ENCODE measurements around the gene CDC27.
"Not testable (repeated sequence)": the region's sequence is repeated elsewhere in the genome, so short reads cannot be mapped to it uniquely, and the experiment has no call there.

The CDC27 gene

DNA sequence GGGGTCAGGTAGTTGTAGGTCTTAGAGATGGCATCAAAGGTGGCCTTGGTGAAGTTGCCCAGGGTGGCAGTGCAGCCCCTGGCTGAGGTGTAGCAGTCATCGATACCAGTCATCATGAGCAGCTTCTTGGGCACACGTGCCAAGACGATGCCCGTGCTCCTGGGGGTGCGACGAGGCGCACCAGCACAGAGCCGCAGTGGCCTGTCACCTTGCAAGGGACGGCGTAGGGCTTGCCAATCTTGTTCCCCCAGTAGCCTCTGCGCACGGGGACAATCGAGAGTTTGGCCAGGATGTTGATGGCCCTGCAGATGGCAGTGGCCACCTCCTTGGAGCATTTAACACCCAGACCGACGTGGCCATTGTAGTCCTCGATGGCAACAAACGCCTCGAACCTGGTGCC, 29.8 kb downstream of the CDC27 start:
- in situ Hi-C loops (cut with HindIII; ENCODE audit: low sequenced_read_pairs), result no loop called here

DNA sequence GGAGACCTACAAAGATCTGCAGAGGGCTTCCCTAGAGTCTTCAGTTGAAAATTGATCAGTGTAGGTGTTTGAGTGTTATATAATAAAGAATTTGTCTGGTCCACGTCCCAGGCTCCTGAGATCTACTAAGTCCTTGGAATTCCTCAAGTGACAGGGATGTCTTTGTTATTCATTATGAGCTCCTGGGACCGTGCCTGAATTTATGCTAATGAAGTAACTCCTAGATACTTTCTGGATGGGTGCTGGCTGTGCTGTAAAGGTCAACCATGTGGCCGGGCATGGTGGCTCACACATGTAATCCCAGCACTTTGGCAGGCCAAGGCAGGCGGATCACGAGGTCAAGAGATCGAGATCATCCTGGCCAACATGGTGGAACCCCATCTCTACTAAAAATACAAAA, 43.7 kb downstream of the CDC27 start:
- in situ Hi-C loops (cut with HindIII; ENCODE audit: low sequenced_read_pairs), result no loop called here

DNA sequence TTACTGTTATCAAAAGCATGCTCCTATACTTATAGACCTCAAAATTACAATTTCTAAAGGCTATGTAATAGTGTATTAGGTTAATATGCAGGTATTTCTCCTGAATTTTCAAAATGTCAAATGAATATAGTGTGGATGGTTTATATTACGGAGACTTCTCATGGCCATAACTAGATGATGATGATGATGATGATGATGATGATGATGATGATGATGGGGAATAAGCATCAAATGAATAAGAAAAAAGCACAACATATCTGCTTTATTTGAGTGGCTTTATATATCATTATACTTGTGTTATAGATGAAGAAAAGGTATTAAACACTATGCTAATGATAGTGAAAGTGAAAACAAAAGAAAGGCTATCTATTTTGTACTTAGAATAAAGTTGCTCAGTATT, 53.9 kb downstream of the CDC27 start:
- in situ Hi-C loops (cut with HindIII; ENCODE audit: low sequenced_read_pairs), result no loop called here

DNA sequence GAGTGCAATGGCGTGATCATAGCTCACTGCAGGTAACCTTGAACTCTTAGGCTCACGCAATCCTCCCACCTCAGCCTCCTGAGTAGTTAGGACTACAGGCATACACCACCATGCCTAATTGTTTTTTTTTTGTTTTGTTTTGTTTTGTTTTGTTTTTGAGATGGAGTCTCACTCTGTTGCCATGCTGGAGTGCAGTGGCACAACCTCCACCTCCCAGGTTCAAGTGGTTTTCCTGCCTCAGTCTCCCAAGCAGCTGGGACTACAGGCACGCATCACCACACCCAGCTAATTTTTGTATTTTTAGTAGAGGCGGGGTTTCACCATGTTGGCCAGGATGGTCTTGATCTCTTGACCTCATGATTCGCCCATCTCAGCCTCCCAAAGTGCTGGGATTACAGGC, 54.7 kb downstream of the CDC27 start:
- in situ Hi-C loops (cut with HindIII; ENCODE audit: low sequenced_read_pairs), result not testable (repeated sequence)

DNA sequence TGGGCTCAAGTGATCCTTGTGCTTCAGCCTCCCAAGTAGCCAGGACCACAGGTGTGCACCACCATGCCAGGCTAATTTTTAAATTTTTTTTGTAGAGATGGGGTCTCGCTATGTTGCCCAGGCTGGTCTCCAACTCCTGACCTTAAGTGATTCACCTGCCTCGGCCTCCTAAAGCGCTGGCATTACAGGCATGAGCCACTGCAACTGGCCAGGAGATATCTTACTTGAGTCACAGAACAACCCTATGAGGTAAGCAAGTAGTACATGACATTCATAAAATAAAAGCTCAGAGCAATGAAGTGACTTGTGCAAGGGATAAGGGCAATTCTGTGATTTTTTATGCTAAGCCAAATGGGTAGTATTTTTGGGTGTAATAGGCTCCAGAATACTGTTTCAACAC, 57.3 kb downstream of the CDC27 start:
- in situ Hi-C loops (cut with HindIII; ENCODE audit: low sequenced_read_pairs), result no loop called here

DNA sequence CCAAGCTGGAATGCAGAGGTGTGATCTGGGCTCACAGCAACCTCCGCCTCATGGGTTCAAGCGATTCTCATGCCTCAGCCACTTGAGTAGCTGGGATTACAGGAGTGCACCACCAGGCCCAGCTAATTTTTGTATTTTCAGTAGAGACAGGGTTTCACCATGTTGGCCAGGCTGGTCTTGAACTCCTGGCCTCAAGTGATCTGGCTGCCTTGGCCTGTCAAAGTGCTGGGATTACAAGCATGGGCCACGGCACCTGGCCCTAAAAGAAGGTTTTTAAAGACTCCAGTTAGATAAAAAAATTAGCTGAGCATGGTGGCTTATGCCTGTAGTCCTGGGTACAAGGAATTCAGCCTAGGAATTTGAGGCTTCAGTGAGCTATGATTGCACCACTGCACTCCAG, 62.3 kb downstream of the CDC27 start:
- in situ Hi-C loops (cut with HindIII; ENCODE audit: low sequenced_read_pairs), result loop anchor here (5.0 kb wide), 1 partner anchor 40 kb away; no protein-coding TSS in a partner anchor

DNA sequence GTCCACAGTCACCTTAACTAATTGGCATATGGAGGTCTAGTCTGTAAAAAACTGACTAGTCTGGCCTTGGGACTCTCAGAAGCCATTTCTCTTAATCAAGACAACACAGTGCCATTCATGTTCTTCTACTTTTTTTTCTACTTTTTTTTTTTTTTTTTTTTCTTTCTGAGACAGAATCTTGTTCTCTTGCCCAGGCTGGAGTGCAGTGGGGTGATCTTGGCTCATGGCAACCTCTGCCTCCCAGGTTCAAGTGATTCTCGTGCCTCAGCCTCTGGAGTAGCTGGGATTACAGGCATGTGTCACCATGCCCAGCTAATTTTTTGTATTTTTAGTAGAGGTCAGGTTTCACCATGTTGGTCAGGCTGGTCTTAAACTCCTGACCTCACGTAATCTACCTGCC, 65.8 kb downstream of the CDC27 start:
- in situ Hi-C loops (cut with HindIII; ENCODE audit: low sequenced_read_pairs), result not testable (repeated sequence)

DNA sequence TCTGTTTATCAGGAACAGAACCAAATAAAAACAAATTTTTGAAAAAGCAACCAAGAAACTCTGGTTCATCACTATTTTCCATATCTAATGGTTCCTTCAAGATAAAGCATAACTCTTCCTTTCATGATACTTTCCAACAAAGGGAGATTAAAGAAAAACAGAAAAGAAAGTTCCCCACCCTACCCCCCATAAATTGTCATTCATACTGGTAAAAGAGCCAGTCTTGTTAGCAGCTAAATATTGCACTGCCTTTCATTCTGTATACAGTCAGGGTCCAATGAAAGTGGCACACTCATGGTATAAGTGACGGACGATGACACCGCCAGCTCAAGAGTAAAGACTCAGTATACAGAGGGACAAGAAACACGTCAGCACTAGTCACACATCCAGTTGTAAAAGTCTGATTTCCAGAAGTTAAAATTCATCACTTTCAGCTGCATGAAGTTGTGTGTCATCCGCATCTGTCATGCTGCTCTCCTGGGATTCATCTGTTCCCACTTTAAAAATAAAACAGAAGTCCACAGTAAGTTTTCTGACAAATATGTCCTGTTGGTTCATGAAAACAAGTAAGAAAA, 68.5 kb downstream of the CDC27 start:
- in situ Hi-C loops (cut with HindIII; ENCODE audit: low sequenced_read_pairs), result no loop called here

DNA sequence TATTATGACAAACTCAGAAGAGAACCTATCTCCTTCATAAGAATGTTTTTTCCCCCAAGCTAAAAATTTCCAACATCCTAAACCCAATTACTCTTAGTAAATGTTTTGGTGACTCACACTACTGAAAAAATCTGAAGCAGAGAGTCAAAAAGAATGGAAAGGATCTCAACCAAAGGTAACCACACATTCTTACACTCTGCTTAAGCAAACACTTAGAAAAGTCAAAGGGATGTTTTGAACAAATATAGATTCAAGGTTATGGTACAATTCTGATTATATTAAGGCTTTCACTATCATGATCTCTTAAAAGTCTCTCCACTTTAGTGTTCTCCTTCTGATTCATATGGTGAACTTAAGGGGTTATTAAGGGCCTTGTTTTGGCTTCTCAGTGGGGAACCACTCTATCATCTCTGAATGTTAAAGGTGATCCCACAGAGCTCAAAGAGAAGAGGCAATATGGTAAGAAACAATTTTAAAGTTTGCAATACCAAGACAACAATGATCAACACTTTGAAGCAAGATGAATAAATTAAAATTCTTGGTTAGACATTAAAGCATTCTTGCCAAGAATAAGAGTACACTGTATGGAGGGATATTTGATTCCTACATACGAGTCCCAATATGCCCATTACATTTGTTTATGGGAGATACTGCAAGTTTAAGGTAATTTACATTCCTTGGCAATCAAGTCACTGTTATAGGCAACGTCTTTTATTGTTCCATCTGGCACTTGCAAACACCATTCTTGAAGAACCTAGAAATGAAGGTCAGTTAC, 69.2 kb downstream of the CDC27 start:
- in situ Hi-C loops (cut with HindIII; ENCODE audit: low sequenced_read_pairs), result no loop called here

DNA sequence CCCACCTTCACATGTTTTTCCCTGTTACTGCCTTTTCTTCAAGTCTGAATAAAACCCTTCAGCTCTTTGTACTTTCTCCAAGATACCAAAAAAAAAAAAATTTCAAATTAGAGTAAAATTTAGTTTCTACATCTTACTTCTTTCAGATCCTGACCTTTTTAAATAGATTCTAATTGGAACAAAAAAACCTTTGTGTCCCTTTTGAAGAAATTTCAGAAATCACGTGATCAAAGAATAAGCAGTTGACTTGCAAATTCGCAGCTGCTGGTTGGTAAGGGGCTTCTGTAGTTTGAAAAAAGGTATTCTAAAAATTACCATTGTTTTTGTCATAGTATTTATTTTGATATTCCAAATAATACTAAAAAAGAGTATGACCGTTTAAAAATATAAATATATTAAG, 71.7 kb downstream of the CDC27 start:
- in situ Hi-C loops (cut with HindIII; ENCODE audit: low sequenced_read_pairs), result no loop called here

DNA sequence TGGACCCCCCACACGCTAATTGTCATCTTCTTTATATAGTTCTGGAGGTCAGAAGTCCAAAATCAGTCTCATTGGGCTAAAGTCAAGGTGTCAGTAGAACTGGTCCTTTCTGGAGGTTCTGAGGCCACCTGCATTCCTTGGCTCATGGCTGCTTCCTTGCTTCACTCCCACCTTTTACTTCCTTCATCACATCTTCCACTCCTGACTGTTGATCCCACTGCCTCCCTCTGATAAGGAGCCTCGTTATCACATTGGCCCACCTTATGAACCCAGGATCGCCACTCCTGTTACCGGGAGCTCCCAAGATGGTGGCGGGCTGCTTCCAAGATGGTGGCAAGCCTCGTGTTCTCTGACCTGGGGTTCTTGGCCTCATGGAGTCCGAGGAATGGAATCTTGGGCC, 83.0 kb downstream of the CDC27 start:
- in situ Hi-C loops (cut with HindIII; ENCODE audit: low sequenced_read_pairs), result no loop called here

DNA sequence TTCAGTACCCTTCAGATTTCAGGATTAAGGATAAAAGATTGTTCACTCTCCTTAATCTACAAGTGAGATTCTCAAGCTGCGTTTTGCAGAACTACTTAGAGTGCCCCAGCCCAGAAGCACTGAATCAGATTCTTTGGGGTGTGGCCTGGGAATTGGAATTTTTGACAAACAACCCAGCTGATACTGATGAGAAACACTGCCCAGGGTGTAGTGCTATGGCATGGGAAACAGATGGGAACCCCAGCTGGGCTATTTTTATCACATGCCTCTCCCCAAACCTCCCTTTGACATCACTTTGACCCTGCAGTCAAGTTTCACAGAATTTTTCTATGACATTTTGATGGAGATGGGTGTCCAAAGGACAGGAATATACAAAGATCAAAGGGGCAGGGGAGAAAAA, 83.8 kb downstream of the CDC27 start:
- in situ Hi-C loops (cut with HindIII; ENCODE audit: low sequenced_read_pairs), result not testable (repeated sequence)

DNA sequence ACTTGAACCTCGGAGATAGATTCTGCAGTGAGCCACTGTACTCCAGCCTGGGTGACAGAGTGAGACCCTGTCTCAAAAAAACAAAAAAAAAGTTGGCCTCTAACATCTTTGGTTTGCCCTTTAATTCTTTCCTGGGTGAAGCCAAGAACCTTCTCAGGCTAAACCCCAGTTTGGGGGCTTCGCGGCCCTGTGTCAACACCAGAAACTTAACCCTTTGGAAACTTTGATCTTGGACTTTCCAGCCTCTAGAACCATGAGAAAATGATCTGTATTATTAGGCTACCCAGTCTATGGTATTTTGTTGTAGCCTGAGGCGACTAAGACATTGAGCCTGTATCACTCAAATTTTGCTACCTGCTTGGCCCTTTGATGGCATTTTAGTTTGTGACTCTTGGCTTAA, 86.2 kb downstream of the CDC27 start:
- in situ Hi-C loops (cut with HindIII; ENCODE audit: low sequenced_read_pairs), result no loop called here

DNA sequence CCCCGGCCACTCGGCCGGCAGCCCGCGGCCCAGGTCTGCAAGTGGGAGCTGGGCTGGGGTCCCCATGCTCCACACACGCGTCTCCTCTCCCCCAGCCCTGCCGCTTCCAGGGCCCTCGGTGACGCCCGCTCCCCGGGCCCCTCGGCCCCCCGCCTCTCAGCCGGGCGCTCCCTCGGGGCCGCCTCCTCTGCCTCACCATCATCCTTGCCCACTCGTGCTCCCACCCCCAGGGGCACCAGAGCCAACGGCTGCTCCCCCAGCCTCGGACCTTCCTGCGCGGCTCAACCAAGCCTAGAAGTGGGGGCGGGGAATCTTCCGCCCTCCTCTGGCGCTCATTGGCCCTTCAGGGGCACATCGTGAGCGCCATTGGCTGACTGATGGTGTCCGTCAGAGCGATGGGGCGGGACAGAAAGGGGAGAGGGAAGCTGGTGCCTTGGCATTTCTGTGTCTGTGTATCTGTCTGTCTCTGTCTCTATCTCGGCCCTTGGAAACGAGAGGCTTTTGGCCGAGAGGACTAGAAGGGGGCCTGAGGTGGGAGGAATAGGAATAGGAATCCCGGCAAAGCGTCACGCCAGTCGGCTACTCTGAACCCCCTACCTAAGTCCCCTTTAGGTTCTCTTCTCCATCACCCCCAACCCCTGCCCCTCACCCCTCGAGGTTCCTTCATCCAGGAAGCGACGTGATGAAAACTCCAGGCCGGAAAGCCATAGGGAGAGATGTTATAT, 88.9 kb downstream of the CDC27 start:
- in situ Hi-C loops (cut with HindIII; ENCODE audit: low sequenced_read_pairs), result no loop called here

DNA sequence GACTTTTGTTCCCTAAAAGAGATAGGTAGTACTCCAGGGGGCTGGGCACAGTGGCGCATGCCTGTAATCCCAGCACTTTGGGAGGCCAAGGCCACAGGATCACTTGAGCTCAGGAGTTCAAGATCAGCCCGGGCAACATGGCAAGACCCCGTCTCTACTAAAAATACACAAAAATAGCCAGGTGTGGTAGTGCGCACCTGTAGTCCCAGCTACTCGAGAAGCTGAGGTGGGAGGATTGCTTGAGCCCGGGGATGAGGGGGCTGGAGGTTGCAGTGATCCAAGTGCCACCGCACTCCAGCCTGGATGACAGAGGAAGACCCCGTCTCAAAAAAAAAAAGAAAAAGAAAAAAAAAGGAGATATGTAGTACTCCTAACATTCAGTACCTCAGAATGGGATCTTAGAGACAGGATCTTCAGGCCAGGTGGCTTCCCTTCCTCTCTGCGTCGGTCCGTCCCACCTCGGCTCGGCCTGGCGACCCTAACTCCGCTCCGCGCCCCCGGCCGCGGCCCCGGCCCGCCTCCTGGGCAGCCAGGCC, 89.6 kb downstream of the CDC27 start:
- in situ Hi-C loops (cut with HindIII; ENCODE audit: low sequenced_read_pairs), result no loop called here

DNA sequence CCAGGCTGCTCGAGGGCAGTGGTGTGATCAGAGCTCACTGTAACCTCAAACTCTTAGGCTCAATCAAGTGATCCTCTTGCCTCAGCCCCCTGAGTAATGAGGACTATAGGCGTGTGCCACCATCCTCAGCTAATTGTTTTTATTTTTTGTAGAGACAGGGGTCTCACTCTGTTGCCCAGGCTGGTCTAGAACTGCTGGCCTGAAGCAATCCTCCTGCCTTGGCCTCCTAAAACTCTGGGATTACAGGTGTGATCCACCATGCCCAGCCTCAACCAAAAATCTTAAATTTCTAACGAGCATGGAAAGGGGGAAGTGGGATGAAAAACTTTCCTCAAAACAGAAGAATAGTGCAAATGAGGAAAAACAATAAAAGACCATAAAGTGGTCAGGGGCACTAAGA, 92.8 kb downstream of the CDC27 start:
- in situ Hi-C loops (cut with HindIII; ENCODE audit: low sequenced_read_pairs), result no loop called here

DNA sequence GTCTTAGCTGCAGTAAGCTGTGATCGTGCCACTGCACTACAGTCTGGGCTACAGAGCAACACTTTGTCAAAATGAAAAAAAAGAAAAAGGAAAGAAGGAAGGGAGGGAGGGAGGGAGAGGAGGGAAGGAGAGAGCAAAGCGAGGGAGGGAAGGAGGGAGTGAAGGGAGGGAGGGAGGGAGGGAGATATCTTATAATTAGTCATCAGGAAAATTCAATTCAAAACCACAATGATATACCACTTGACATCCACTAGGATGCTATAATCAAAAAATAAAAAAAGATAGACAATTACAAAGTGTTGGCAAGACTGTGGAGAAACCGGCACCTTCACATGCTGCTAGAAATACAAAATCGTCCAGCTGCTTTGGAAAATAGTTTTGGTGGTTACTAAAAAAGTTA, 93.8 kb downstream of the CDC27 start:
- in situ Hi-C loops (cut with HindIII; ENCODE audit: low sequenced_read_pairs), result no loop called here

DNA sequence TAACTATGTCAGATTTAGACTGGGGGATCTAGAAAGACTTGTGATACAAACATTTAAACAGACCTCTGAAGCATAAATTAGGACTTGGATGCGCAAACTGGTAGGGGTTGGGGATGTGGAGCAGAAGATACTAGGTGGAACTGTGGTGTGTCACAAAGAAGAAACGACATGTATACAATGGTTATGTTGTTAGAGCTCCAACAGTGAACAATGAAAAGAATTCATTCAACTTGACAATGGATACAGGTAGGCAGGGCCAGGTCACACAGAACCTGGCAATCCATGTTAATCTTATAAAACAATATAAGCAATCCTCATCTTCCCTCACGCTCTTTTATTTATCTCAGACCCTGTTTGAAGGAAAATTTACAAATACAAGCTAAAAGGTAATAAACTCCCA, 102.0 kb downstream of the CDC27 start:
- in situ Hi-C loops (cut with HindIII; ENCODE audit: low sequenced_read_pairs), result loop anchor here (5.0 kb wide), 1 partner anchor 40 kb away; no protein-coding TSS in a partner anchor

DNA sequence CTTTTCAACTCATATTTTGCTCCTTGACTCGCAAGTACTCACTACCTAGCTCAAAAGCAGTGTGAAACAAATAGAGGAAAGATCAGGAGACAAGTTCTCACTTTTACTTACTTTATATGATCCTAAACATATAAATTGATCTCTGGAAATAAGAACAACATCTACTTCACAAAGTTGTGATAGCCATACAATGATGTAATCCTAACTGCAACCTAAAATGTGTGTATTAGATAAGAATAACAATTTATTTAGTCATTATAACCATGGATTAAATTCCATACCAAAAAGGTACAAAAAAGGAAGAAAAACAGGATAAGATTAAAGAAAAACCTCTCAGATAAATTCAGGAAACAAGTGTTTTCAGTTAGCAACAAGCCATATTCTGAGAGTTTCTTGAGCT, 103.4 kb downstream of the CDC27 start:
- in situ Hi-C loops (cut with HindIII; ENCODE audit: low sequenced_read_pairs), result loop anchor here (5.0 kb wide), 1 partner anchor 42 kb away; no protein-coding TSS in a partner anchor

DNA sequence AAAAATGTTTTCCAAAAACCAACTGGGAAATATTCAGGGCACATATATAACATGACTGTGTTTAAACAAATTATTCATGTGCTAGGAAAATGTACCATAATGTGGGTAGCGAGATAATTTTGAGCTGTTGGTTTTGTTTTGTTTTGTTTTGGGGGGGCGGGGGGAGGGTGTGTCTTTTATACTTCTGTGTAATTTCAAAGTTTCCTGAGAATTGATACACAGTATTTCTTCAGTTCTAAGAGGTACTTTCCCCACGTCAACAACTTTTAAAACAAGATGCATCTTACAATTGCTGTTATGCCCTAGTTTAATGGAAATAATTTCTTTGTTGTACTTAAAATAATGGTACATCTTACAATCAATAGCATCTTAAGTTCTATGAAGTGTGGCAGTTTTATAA, 110.3 kb downstream of the CDC27 start:
- in situ Hi-C loops (cut with HindIII; ENCODE audit: low sequenced_read_pairs), result no loop called here

DNA sequence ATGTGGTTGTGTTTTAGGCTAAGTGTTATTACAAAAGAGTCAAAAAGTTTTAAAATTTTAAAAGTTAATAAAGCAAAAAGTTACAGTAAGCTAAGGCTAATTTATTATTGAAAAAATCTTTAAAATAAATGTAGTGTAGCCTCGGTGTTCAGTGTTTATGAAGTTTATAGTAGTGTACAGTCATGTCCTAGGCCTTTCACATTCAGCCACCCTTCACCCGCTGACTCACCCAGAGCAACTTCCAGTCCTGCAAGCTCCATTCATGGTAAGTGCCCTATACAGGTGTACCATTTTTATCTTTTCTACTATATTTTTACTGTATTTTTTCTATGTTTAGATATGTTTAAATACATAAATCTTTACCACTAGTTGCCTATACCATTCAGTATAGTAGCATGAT, 111.5 kb downstream of the CDC27 start:
- in situ Hi-C loops (cut with HindIII; ENCODE audit: low sequenced_read_pairs), result no loop called here

DNA sequence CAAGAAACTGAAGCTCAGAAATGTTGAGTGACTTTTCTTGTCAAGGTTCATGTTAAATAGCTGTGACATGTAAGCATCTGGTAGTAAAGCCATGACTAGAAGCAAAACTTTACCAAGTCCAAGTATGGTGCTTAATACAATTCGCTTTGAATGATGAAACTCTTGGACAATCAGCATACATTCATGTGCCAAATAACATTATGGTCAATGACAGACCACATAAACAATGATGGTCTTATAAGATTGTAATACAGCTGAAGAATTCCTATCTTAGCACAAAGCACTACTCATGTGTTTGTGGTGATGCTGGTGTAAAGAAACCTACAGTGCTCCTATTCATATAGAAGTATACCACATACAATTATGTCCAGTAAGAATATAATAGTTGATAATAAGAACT, 112.9 kb downstream of the CDC27 start:
- in situ Hi-C loops (cut with HindIII; ENCODE audit: low sequenced_read_pairs), result no loop called here

All from endothelial cell of hepatic sinusoid (primary cell).